Fibroblast of lung (primary cell): ENCODE results near the gene PEF1. TPM values are rescaled to one million over a fixed set of nuclear protein-coding genes. Genes with fewer than 3 reads are reported as not detected.

ENCODE experiments used
- DNase-seq, 2 donors: peaks; one replicate each; pipeline versions ENCODE4 v3.0.0 to v3.0.0-alpha.2; 2010; ENCODE audit warnings: low read depth in 2 of 2
- H2AFZ ChIP-seq: 2 replicates; pipeline ENCODE4 v1.5.1; 2012; ENCODE audit warnings: low read length, control low read depth, inconsistent platforms
- H3K27ac ChIP-seq: 2 replicates; pipeline ENCODE4 v1.5.1; 2011; ENCODE audit warnings: low read length, control low read depth; ENCODE audit not compliant: insufficient read depth
- H3K27me3 ChIP-seq: 2 replicates; pipeline ENCODE4 v1.5.1; 2011; ENCODE audit warnings: mild to moderate bottlenecking, low read length; ENCODE audit not compliant: control insufficient read depth, insufficient read depth
- H3K36me3 ChIP-seq: 2 replicates; pipeline ENCODE4 v1.5.1; 2011; ENCODE audit warnings: low read length; ENCODE audit not compliant: control insufficient read depth, insufficient read depth
- H3K4me1 ChIP-seq: 2 replicates; pipeline ENCODE4 v1.5.1; 2011; ENCODE audit warnings: low read length; ENCODE audit not compliant: control insufficient read depth, insufficient read depth; ENCODE audit errors: extremely low read depth
- H3K4me2 ChIP-seq: 2 replicates; pipeline ENCODE4 v1.5.1; 2011; ENCODE audit warnings: low read length, control low read depth; ENCODE audit not compliant: insufficient read depth; ENCODE audit errors: extremely low read depth
- H3K4me3 ChIP-seq, 4 experiments: fragments of 200-600 bp in 1 of 4; sonication (generic) in 1 of 4; replicated peaks in 1 of 4; 2 replicates each; pipeline ENCODE4 v1.5.1; 2011 to 2016; ENCODE audit warnings: low read length in 4 of 4, low read depth in 3 of 4, mild to moderate bottlenecking in 3 of 4, control low read depth in 2 of 4, inconsistent platforms in 1 of 4, mixed read lengths in 1 of 4; ENCODE audit not compliant: insufficient read depth in 1 of 4; ENCODE audit errors: control extremely low read depth in 1 of 4
- H3K79me2 ChIP-seq: 2 replicates; pipeline ENCODE4 v1.5.1; 2012; ENCODE audit warnings: mild to moderate bottlenecking, low read length, inconsistent platforms; ENCODE audit not compliant: control insufficient read depth, insufficient read depth
- H3K9ac ChIP-seq: 2 replicates; pipeline ENCODE4 v1.5.1; 2011; ENCODE audit warnings: mild to moderate bottlenecking, low read length, control low read depth; ENCODE audit not compliant: insufficient read depth
- H3K9me3 ChIP-seq: 2 replicates; pipeline ENCODE4 v1.5.1; 2012; ENCODE audit warnings: low read depth, low read length; ENCODE audit not compliant: control insufficient read depth, insufficient read depth
- H4K20me1 ChIP-seq: 2 replicates; pipeline ENCODE4 v1.5.1; 2011; ENCODE audit warnings: low read length; ENCODE audit not compliant: control insufficient read depth, insufficient read depth; ENCODE audit errors: extremely low read depth
- CTCF ChIP-seq, 2 donors: IDR thresholded peaks in 1 of 2; conservative IDR thresholded peaks in 1 of 2; 1 replicate in 1 of 2; 2 replicates in 1 of 2; pipeline ENCODE4 v1.5.1; 2011 to 2012; ENCODE audit warnings: low read length in 2 of 2, control low read depth in 1 of 2, inconsistent platforms in 1 of 2, low read depth in 1 of 2, mild to moderate bottlenecking in 1 of 2
- EZH2 ChIP-seq: IDR thresholded peaks from 2 replicates; pipeline ENCODE4 v1.5.1; 2012; ENCODE audit warnings: low read length, control low read depth, mild to moderate bottlenecking; ENCODE audit errors: missing control alignments
- polyA plus RNA-seq, 2 donors: library from polyadenylated mRNA; depleted of rRNA in 1 of 2; stranded (reverse) in 1 of 2; unstranded in 1 of 2; fragments of >200 nt; gene quantifications; 2 replicates each; pipeline ENCODE4 v1.2.1, GENCODE V29; 2011 to 2012; ENCODE audit warnings: missing spikeins in 1 of 2
- total RNA-seq: library from RNA; depleted of rRNA; stranded (reverse); fragments of >200 nt; gene quantifications from 2 replicates; pipeline ENCODE4 v1.2.1, GENCODE V29; 2014

Gene PEF1
- total and polyA plus RNA-seq, 2 donors (not counting 1 experiment from before 2014, with no cell fraction given) = 72.9 to 78.1 TPM

DNA sequence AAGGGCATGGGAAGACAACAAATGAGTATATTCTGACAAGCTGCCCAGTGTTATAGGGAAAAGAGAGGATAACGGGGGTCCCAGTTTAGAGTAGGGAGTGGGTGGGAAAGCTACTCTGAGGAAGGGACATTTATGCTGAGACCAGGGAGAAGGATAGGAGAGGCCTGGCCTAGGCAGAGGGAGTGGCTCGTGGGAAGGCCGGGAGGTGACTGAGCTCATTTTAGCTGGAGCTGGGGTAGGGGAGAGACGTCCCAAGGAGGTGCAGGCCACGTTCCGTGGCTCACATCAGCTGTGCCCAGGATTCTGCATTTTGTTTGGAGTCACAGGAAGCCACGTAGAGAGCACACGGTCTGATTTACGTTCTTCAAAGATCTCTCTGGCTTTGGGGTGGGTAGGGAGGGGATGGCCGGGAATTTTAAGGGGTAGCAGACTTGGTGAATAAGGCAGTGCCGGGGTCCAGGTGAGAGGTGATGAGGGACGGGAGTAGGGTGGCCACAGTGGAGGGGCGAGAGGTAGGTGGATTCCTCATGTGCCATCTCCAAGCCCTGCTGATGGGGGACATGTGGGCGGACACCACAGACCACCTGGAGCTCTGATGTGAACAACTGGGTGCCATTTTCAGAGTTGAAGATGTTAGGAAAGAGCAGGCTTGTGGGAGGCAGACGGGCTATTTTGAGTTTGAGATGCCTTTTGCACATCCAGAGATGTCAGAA lies 63.6 kb downstream of the PEF1 start:
- Histone ChIP-seq H3K9ac (no peak overlapping the region), H3K4me2 (no peak overlapping the region), H3K9me3 (no peaks in the 10 kb centered on the region), H2AFZ (no peak overlapping the region), H3K27ac (no peak overlapping the region), H3K79me2 (no peaks in the 10 kb centered on the region), H3K4me1 (peaks cover 28% of the 10 kb centered on the region), H3K4me3 (no peak overlapping the region), H3K36me3 (peaks cover 5% of the 10 kb centered on the region), H3K27me3 (no peaks in the 10 kb centered on the region), H4K20me1 (no peaks in the 10 kb centered on the region)
- no peak for TF ChIP-seq EZH2
- no peak for TF ChIP-seq CTCF (conservative IDR thresholded peaks at IDR 0.05 in 1 of 2, IDR thresholded peaks at IDR 0.05 in 1 of 2; ENCODE audit: low read depth in 1 of 2, low read length in 2 of 2)
- no peak for DNase-seq

DNA sequence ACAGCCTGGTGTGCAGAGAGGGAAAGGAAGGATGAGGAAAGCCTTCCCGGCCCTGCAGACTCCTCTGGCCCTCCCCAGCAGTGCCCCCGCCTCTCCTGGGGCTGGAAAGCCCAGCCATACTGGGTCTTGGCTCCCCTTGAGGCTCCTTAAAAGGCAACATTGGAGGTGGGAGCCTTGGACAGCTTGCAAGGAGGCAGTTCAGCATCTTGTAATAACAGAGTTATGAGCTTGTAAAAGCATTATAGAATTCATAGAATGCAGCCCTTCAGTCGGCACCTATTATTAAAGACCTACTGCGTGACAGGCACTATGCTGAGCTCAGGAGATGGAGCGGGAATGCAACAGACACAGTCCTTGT lies 64.2 kb downstream of the PEF1 start:
- H3K9ac ChIP-seq = no peak overlapping the region
- H3K9me3 ChIP-seq = no peaks in the 10 kb centered on the region
- no peaks in the 10 kb centered on the region for H3K79me2 ChIP-seq
- no peak overlapping the region for H3K4me3 ChIP-seq
- TF ChIP-seq CTCF (conservative IDR thresholded peaks at IDR 0.05 in 1 of 2, IDR thresholded peaks at IDR 0.05 in 1 of 2; ENCODE audit: low read depth in 1 of 2, low read length in 2 of 2) = no peak
- no peak for TF ChIP-seq EZH2
- H4K20me1 ChIP-seq = no peaks in the 10 kb centered on the region
- peak in 1 of 2 donors; percentile 56 for DNase-seq
- H2AFZ ChIP-seq = no peak overlapping the region
- peaks cover 5% of the 10 kb centered on the region for H3K36me3 ChIP-seq
- no peaks in the 10 kb centered on the region for H3K27me3 ChIP-seq
- H3K27ac ChIP-seq = no peak overlapping the region
- H3K4me2 ChIP-seq = no peak overlapping the region
- peaks cover 33% of the 10 kb centered on the region for H3K4me1 ChIP-seq

Other genes starting within 250 kb of the PEF1 start
- gene SERINC2, start 231.7 kb downstream of the PEF1 start, total RNA-seq = 6.7 and 28.4 TPM in 2 replicates
- 104 and 229 TPM in 2 replicates for gene SERINC2, start 231.7 kb downstream of the PEF1 start, polyA plus RNA-seq
- 3.0 and 3.3 TPM in 2 replicates for gene TINAGL1, start 68.4 kb downstream of the PEF1 start, total RNA-seq
- 2.8 and 92.5 TPM in 2 replicates for gene TINAGL1, start 68.4 kb downstream of the PEF1 start, polyA plus RNA-seq
- gene HCRTR1, start 27.2 kb downstream of the PEF1 start, total RNA-seq = not detected in 2 replicates
- gene HCRTR1, start 27.2 kb downstream of the PEF1 start, polyA plus RNA-seq = not detected in 2 replicates
- gene COL16A1, start 59.1 kb upstream of the PEF1 start, total RNA-seq = 80.3 and 150 TPM in 2 replicates
- gene COL16A1, start 59.1 kb upstream of the PEF1 start, polyA plus RNA-seq = 20.9 and 21.0 TPM in 2 replicates
- gene ADGRB2, start 119.5 kb upstream of the PEF1 start, total RNA-seq = 7.4 and 10.4 TPM in 2 replicates
- gene ADGRB2, start 119.5 kb upstream of the PEF1 start, polyA plus RNA-seq = 4.4 and 4.8 TPM in 2 replicates
- 30.3 and 47.2 TPM in 2 replicates for gene SPOCD1, start 171.1 kb upstream of the PEF1 start, total RNA-seq
- gene SPOCD1, start 171.1 kb upstream of the PEF1 start, polyA plus RNA-seq = 44.8 and 55.4 TPM in 2 replicates